Subcutaneous adipose tissue (tissue), 4 donors: ENCODE data around the gene TXLNA. TPM values are rescaled to one million over a fixed set of nuclear protein-coding genes. Genes with fewer than 3 reads are reported as not detected.

Source experiments
- CTCF ChIP-seq: fragments of 450-650 bp; IDR thresholded peaks from one replicate; pipeline ENCODE4 v1.5.1; 2016; ENCODE audit warnings: low read depth, mild to moderate bottlenecking, control low read depth, antibody characterized with exemption, moderate library complexity
- total RNA-seq, 4 donors: library from RNA; depleted of rRNA; stranded (reverse); fragments of >200 nt; gene quantifications; one replicate each; pipeline ENCODE4 v1.1.0, GENCODE V29; 2016

TXLNA gene
- total RNA-seq, 4 donors from 2014 or later = 28.4 to 40.5 (median 36.9) TPM

GRCh38 chr1:32232558-32233304 is 53.3 kb downstream of the TXLNA start:
- TF ChIP-seq CTCF = no peak

GRCh38 chr1:32234792-32235191 is 55.3 kb downstream of the TXLNA start:
- no peak for TF ChIP-seq CTCF

GRCh38 chr1:32239337-32239736 is 59.9 kb downstream of the TXLNA start:
- TF ChIP-seq CTCF = no peak

- no peak for TF ChIP-seq CTCF
Observed at GRCh38 chr1:32239790-32240139, 60.3 kb downstream of the TXLNA start.

- no peak for TF ChIP-seq CTCF
Observed at GRCh38 chr1:32240140-32240951, 60.9 kb downstream of the TXLNA start.

GRCh38 chr1:32241001-32241763 is 61.7 kb downstream of the TXLNA start:
- no peak for TF ChIP-seq CTCF

- no peak for TF ChIP-seq CTCF
Observed at GRCh38 chr1:32242341-32242851, 62.9 kb downstream of the TXLNA start.
